ENCODE results near the gene OR5AP2.
"Not testable (repeated sequence)": the region's sequence is repeated elsewhere in the genome, so short reads cannot be mapped to it uniquely, and the experiment has no call there.

The OR5AP2 gene

GRCh38 chr11:56642339-56642738, at the start of gene OR5AP2:
TSS of gene OR5AP2 (minus strand) at chr11:56642439. CDS start at chr11:56642439, 0 bp downstream.
- no peak for DNase-seq

- not testable (repeated sequence) for DNase-seq
These were observed 48.9 kb upstream of the OR5AP2 start for GRCh38 chr11:56691179-56691578.

- DNase-seq = no peak
These were observed 46.4 kb upstream of the OR5AP2 start for GRCh38 chr11:56688554-56689100.

GRCh38 chr11:56670984-56671383, 28.7 kb upstream of the OR5AP2 start:
- no peak for DNase-seq

GRCh38 chr11:56663386-56663785, 21.1 kb upstream of the OR5AP2 start, which contains the start of gene OR5AR1:
TSS of gene OR5AR1 (plus strand) at chr11:56663686. CDS start at chr11:56663686, 0 bp downstream.
- no peak for DNase-seq

GRCh38 chr11:56659755-56660154, 17.5 kb upstream of the OR5AP2 start:
- no peak for DNase-seq

- DNase-seq = no peak
These were observed 4.7 kb downstream of the OR5AP2 start for GRCh38 chr11:56637500-56637899.

GRCh38 chr11:56636861-56637260, 5.4 kb downstream of the OR5AP2 start:
- DNase-seq = no peak

GRCh38 chr11:56632329-56632728, 9.9 kb downstream of the OR5AP2 start:
- no peak for DNase-seq

- DNase-seq = no peak
These were observed 16.3 kb downstream of the OR5AP2 start for GRCh38 chr11:56625946-56626345.

- peak; percentile 9 for DNase-seq
These were observed 17.6 kb downstream of the OR5AP2 start for GRCh38 chr11:56624661-56625110.

GRCh38 chr11:56611174-56611573, 31.1 kb downstream of the OR5AP2 start:
- DNase-seq = no peak

- DNase-seq = not testable (repeated sequence)
These were observed 50.0 kb downstream of the OR5AP2 start for GRCh38 chr11:56592088-56592717.
